EH (cell line): ENCODE measurements around the gene TRIM62.

ENCODE experiments used
- DNase-seq: peaks from one replicate; pipeline ENCODE4 v3.0.0-alpha.2; 2015; ENCODE audit warnings: low read depth

The TRIM62 gene

DNA sequence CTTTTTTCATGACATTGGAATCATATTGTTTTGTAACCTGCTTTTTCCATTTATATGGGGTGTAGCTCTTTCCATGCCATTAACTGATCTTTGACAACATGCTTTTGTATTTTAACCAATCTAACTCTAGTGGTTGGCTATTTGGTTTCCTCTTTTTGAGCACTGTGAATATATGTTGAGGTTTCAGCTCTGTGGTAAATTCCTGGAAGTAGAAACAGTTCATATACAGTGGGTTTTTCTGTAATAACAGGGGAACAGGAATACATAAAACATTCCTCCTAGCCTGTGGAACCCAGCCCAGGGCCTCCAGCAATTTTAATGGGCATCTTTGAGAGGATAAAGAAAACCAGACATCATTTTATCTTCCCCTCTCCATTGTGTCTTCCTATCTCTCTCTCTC lies 83.5 kb downstream of the TRIM62 start:
- DNase-seq: peak; percentile 68

DNA sequence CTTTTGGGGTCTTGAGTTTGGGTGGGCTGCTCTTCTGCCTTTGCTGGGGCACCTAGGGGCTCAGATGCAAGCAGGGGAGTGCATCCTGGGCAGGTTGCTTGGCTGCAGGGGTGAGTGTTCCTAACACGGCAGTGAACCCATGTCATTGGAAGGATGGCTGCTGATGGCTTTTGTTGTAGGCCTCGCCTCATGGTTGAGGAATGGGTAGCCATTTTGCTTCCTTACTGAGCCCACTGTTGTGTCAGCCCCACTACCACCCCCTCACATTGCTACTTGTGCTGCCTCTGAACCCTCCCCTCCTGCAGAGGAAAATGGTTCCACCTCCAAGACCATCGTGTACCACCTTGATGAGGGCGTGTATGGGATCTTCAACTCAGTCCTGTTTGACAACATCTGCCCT lies 84.1 kb downstream of the TRIM62 start:
- no peak for DNase-seq

DNA sequence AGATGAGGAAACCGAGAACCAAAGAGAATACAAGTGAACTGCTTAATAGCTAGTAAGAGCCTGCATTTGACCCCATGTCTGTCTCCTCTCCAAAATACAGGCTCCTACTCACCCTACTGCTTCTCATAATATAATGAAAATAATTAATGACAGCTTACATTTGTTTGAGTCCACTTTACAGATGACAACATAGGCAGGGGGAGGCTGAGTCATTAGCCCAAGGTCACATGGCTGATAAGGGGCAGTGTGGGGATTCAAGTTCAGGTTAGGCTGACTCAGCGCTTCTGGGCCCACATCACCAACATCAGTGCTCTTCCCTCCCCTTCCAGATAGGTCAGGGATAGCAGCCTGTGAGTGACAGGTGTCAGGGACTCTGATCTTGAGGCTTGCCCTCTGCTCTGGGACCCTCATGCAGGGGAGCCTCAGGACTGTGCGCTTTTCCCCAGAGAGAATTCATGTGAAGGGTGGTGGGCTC lies 84.7 kb downstream of the TRIM62 start:
- peak; percentile 56 for DNase-seq

DNA sequence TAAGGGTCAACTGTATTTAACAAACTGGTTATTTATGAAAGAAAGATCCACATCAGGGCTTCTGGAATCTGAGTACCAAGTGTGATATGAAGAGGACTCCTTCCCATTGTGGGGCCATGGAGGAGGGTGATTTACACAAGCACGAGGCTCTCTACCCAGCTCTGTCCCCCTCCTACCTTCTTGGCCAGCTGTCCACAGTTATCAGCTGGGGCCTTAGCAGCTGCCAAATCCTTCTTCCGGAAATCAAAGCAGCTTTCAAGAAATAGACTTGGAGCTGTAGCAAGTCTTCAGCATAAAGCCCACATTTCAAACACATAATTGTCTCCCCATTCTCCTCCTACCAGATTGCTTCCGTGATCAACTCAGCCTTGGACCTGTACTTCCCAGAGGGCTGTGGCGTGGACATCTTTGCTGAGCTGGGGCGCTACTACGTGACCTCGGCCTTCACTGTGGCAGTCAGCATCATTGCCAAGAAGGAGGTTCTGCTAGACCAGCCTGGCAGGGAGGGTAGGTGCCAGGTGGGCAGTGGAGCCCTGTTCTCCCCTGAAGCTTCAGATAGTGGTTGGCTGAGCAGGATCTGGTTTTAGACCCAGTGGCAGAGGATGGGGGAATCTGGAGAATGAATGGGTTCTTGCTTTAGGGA lies 85.4 kb downstream of the TRIM62 start:
- peak; percentile 9 for DNase-seq
